B cell (primary cell): ENCODE results near the gene CCDC107.

Source experiments
- EZH2 ChIP-seq: IDR thresholded peaks from 2 replicates; pipeline ENCODE4 v1.6.1; 2012; ENCODE audit warnings: borderline replicate concordance, low read depth, mild to moderate bottlenecking, moderate library complexity, low read length; ENCODE audit not compliant: insufficient read depth, poor library complexity, severe bottlenecking
- TF ChIP-seq, protein P1 (sequence below): fragments of 200-600 bp; IDR thresholded peaks from one replicate; pipeline ENCODE4 v1.8.0; 2022; ENCODE audit warnings: antibody characterized with exemption, mild to moderate bottlenecking

DNA sequence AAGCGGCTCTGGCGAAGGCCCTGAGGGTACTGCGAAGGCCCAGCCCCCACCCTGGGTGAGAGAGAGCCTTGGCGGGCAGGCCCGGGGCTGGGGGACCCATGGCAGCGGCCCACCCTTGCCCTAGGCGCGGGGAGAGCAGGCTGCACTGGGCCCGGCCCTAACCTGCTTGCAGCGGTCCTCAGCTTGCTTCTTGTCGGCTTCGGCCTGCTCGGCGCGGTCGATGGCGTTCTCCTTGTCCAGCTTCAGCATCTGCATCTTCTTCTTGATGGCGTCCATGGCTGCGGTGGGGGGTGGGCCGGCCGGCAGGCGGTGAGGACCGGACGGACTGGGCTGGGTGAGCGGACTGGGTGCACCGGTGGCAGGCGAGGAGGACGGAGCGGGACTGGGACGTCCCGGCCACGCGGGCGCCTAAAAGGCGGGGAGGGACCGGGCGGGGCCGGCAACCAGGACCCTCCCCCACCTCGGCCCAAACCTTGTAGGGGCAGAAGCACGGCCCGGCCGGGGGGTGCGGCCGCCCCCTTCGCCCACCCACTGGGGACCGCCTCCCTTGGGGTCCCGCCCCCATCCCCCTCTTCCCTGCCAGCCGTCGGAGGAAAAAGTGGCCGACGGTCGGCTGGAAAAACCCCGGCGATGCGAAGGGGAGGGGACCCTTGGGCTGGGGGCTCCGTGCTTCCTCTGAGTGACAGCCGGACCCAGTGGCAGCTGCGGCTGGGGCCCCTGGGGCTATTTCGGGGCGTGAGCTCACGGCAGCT is 31.6 kb downstream of the CCDC107 start, which contains the start of gene TPM2:
- TF ChIP-seq, protein P1, sequence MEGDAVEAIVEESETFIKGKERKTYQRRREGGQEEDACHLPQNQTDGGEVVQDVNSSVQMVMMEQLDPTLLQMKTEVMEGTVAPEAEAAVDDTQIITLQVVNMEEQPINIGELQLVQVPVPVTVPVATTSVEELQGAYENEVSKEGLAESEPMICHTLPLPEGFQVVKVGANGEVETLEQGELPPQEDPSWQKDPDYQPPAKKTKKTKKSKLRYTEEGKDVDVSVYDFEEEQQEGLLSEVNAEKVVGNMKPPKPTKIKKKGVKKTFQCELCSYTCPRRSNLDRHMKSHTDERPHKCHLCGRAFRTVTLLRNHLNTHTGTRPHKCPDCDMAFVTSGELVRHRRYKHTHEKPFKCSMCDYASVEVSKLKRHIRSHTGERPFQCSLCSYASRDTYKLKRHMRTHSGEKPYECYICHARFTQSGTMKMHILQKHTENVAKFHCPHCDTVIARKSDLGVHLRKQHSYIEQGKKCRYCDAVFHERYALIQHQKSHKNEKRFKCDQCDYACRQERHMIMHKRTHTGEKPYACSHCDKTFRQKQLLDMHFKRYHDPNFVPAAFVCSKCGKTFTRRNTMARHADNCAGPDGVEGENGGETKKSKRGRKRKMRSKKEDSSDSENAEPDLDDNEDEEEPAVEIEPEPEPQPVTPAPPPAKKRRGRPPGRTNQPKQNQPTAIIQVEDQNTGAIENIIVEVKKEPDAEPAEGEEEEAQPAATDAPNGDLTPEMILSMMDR = no peak
- no peak for TF ChIP-seq EZH2
